Fibroblast of the conjunctiva (primary cell): ENCODE measurements around the gene CORIN.

Experiments used
- DNase-seq: peaks from one replicate; pipeline ENCODE4 v3.0.0-alpha.2; 2010; ENCODE audit warnings: low read depth

The CORIN gene

GRCh38 chr4:47642985-47643760 is 194.7 kb downstream of the CORIN start:
- DNase-seq: no peak

- DNase-seq: no peak
These were observed 195.6 kb downstream of the CORIN start for GRCh38 chr4:47642191-47642830.

DNA sequence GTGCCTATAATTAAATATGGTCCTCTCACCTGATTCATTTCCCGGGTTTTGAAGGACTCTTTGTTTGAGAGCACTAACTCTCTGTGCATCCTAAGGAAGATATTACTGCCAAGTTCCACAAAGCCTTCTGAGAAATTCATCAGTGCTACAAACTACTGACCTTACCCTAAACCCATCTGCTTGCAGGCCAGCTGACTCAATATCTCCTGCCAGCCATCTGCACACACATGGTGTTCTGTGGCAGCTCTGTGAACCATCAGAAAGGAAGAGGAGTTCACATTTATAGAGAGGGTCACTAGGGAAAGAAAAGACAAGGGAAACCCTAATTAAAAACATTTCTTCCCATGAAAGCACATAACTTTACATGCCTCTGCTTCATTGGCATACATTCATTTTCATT is 196.1 kb downstream of the CORIN start:
- DNase-seq: no peak

DNA sequence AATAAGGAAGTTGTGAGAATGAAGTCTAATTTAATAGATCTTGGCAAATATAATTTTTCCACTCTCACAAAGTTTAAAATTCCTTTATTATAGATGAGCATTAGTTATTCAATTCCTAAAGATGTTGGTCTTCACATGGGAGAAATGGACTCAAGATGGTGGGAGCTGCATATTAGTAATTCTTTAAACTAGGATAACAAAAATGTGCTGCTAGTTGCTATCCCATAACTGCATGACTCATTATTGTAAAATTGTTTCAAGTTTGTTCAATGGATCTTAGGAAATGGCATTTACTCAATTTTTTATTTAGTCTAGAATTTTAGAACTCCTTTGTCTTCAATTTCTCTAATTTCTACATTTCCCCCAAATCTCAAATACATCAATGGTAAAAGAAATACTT is 197.0 kb downstream of the CORIN start:
- no peak for DNase-seq

DNA sequence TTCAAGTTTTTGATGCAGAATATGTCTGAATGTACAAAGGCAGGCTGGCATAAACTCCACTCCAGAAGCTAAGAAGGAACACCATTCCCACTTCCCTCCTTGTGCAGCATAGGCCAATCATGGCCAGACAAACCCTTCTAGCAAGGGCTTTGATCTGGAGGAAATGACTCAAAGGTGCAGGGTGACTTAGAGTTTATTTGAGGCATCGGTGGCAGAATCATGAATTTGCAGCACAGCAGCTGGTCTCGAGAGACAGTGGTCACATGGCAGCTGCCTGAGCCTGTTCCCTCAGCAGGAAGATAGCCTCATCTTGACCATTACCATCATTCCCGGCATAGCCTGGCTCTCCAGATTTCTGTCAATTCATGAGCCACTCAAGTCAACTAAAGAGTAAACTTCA is 198.3 kb downstream of the CORIN start:
- no peak for DNase-seq

DNA sequence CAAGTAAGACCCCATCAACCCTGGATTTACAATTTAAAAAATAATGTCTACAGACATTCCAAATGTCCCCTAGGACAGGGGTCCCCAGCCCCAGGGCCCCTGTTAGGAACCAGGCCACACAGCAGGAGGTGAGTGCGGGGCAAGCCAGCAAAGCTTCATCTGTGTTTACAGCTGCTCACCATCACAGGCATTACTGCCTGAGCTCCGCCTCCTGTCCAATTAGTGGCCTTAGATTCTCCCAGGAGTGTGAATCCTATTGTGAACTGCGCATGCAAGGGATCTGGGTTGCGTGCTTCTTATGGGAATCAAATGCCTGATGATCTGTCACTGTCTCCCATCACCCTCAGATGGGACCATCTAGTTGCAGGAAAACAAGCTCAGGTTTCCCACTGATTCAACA is 206.7 kb downstream of the CORIN start:
- no peak for DNase-seq

DNA sequence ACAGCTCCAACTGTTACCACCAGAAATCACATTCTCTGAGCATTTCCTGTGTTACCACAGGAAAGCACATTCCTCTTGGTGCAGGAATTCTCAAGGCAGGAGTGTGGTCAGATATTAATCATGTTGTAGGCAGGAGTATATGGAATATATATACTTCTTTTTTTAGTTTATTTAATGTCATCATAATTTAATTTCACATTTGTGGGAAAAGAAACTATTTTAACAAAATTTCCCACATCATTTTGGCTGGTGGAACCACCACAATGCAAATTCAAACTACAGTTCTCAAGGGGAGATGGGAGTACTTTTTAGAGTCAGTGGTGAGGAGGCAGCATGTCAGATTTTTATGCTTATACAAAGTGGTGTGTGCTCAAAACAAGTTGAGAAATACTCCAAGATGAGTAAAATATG is 213.8 kb downstream of the CORIN start:
- no peak for DNase-seq

- no peak for DNase-seq
These were observed 216.7 kb downstream of the CORIN start for GRCh38 chr4:47621181-47621580.

DNA sequence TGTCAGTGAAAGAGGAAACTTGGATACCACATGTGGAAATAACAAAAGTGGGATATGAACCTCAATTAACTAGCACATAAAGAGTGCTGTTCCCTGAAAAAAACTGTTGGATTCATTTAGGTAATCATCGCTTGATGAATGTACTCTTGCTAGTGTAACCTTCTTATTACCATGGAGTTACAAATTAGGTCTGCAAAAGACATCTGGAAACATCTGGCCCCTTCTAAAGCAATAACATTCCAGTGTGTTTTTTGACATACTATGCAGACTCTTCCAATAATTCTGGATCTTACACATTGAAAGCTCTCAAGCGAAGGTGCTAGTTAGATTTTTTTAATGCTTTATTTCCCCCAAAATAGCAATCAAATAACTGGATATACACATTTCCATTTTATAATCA is 218.2 kb downstream of the CORIN start:
- DNase-seq: no peak

GRCh38 chr4:47617607-47618006 is 220.3 kb downstream of the CORIN start:
- DNase-seq: no peak

DNA sequence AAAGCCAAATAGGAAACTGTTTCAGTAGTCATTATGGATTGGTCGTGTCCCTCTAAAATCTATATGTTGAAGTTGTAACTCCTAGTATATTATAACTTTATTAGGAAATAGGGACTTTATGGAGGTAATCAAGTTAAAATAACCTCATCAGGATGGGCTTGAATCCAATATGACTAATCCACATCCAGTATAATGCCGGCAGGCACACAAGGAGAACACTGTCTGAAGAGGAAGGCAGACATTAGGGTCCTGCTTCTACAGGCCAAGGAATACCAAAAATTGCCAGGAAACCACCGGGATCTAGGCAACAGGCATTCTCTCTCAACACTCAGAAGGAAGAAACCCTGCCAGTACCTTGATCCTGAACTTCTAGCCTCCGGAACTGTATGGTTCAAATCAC is 222.5 kb downstream of the CORIN start:
- DNase-seq: no peak

DNA sequence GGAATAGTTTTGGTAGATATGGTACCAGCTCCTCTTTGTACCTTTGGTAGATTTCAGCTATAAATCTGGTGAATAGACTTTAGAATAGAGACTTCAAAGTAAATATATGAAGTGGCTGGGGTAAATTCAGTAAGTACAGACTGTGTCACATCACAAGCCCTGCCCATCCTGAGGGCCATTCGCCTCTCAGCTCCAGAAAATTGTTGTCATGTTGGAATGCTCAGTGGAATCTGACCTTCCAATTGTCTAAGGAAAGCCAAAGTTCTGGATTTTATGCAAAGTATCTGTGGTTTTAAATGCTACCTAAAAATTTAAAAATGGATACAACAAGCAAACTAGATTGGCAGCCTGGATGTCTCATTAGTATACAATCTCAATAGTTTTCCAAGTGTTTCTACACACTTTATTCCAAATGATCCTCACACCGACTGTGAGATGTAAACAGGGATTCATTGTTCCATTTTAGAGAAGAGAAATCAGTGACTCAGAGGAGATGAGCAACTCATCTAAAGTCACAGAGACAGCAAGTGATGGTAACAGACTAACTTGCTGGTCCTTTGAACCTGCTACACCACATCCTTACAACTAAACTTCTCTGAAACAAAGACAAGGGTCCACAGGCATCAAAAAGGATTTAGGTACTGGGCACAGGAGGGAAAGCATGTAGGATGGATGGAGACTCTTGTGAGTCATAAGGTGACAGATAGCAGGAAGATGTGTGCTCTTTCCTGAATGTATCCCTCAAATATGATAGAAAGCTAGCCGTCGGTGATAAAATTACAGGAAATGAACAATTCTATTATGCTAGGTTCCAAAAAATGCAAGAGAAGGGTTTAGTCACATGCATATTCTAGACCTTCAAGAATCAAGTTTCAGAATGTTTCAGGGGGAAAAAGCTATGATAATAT is 225.5 kb downstream of the CORIN start:
- no peak for DNase-seq

DNA sequence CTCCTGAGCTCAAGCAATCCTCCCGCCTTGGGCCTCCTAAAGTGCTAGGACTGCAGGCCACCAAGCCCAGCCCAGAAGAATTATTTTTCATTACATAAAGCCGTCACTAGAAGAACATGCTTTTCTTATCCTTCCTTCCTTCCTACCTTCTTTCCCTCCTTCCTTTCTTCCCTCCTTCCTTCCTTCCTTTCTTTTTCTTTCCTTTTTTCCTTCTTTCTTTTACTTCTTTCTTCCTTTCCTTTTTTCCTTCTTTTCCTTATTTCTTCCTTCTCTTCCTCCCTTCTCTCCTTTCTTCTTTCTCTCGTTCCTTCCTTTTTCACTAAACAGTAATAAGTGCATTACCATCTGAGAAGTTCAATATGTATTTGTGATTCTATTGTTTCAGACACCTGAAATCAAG is 231.4 kb downstream of the CORIN start:
- no peak for DNase-seq

GRCh38 chr4:47598896-47599295 is 239.0 kb downstream of the CORIN start:
- DNase-seq: no peak

- DNase-seq: no peak
These were observed 239.5 kb downstream of the CORIN start for GRCh38 chr4:47598320-47598719.

GRCh38 chr4:47597696-47598095 is 240.2 kb downstream of the CORIN start:
- no peak for DNase-seq

- no peak for DNase-seq
These were observed 247.5 kb downstream of the CORIN start for GRCh38 chr4:47590325-47590724.

- no peak for DNase-seq
These were observed 258.6 kb downstream of the CORIN start for GRCh38 chr4:47579235-47579634.

DNA sequence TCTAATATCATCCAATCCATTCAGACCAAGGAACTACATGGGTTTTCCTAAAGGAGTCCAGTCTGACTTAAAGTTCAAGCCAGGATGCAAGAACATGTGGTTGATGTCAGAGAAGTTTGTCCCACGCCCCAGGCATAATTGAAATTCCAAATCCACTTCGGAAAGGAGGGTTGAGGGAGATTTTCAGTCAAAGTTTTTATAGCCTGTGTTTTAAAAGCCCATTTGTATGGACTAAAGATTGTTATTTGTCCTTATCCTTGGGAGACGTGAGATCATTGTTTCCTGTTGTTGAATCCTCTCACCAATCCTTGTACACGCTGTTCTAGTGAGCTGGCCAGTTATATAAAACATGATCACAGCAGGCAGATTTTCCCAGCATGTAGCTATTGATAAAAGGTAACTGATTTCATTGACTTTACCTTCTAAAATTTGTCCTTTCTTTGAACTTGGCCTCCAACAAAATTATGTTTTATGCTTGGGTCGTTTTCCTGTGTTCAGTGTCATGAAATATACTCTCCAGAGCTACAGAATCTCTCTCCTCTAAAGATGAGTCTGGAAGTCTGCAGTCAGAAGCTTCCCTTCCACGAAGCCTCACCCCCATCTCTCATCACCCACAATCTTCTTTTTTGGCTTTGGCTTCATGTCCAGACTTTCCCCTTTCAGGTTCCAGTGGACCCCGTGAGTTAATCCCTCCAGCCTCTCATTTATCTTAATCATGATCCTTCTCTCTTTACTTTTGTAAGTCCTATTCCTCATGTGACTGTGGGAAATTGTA is 259.9 kb downstream of the CORIN start:
- DNase-seq: no peak

DNA sequence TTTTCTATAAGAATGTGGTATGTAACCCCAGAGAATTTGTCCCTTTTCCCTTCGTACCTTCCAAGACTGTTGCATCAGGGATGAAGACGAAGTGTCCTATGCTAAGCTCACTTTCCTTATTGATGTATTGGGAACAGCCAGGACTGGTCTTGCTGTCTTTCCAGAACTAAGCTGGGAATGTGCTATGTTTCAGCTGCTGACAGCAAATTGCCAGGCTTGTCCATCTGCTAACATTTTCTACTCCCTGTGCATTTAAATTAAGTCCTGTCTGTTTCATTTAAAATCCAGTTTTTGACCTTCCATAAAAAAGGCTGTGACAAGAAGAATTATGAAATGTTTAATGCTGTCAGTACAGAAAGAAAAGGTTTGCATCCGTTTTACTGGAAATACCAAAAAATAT is 264.9 kb downstream of the CORIN start:
- DNase-seq: no peak

- DNase-seq: no peak
These were observed 267.1 kb downstream of the CORIN start for GRCh38 chr4:47570816-47571215.

GRCh38 chr4:47567511-47567910 is 270.4 kb downstream of the CORIN start:
- DNase-seq: no peak
